Astrocyte (in vitro differentiated cells and primary cell): ENCODE data around the gene GAPVD1.

Source experiments
- EZH2 ChIP-seq: IDR thresholded peaks from 2 replicates; pipeline ENCODE4 v1.6.1; 2012; ENCODE audit warnings: mild to moderate bottlenecking, low read length, inconsistent platforms; ENCODE audit not compliant: insufficient read depth
- TF ChIP-seq, protein P1 (sequence below): IDR thresholded peaks from 2 replicates; pipeline ENCODE4 v1.5.1; 2011; ENCODE audit warnings: low read depth, mild to moderate bottlenecking, inconsistent platforms, low read length, moderate library complexity; ENCODE audit not compliant: insufficient read depth

- TF ChIP-seq, protein P1, sequence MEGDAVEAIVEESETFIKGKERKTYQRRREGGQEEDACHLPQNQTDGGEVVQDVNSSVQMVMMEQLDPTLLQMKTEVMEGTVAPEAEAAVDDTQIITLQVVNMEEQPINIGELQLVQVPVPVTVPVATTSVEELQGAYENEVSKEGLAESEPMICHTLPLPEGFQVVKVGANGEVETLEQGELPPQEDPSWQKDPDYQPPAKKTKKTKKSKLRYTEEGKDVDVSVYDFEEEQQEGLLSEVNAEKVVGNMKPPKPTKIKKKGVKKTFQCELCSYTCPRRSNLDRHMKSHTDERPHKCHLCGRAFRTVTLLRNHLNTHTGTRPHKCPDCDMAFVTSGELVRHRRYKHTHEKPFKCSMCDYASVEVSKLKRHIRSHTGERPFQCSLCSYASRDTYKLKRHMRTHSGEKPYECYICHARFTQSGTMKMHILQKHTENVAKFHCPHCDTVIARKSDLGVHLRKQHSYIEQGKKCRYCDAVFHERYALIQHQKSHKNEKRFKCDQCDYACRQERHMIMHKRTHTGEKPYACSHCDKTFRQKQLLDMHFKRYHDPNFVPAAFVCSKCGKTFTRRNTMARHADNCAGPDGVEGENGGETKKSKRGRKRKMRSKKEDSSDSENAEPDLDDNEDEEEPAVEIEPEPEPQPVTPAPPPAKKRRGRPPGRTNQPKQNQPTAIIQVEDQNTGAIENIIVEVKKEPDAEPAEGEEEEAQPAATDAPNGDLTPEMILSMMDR = no peak
- TF ChIP-seq EZH2 = no peak
Observed at GRCh38 chr9:125388978-125389377, 127.4 kb downstream of the GAPVD1 start.
